ENCODE measurements around the gene APPL2.
"Not testable (repeated sequence)": the region's sequence is repeated elsewhere in the genome, so short reads cannot be mapped to it uniquely, and the experiment has no call there.

APPL2 gene

DNA sequence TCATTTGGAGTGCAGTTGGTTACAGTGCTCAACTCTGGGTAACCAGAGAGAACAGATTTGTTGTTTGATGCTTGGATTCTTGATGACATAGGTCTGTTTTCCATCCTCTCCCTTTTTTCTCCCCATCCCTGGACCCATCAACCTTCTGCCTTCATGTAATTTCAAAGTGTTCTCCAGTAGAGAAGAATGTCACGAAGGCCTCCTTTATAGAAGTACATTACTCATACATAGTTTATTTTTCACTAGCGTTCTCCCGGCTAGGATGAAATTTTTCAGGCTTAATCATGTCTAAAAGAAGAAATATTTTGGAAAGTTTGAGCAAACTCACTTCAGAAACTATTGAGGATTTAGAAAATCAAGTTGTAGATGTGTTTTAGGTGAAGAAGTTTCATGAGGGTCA, 20.9 kb upstream of the APPL2 start:
- no peak for DNase-seq (ENCODE audit: low read depth)

GRCh38 chr12:105256431-105256830, 20.5 kb upstream of the APPL2 start:
- DNase-seq (ENCODE audit: low read depth): not testable (repeated sequence)

- no peak for DNase-seq (ENCODE audit: low read depth)
These were observed 20.0 kb upstream of the APPL2 start for GRCh38 chr12:105256011-105256410.

DNA sequence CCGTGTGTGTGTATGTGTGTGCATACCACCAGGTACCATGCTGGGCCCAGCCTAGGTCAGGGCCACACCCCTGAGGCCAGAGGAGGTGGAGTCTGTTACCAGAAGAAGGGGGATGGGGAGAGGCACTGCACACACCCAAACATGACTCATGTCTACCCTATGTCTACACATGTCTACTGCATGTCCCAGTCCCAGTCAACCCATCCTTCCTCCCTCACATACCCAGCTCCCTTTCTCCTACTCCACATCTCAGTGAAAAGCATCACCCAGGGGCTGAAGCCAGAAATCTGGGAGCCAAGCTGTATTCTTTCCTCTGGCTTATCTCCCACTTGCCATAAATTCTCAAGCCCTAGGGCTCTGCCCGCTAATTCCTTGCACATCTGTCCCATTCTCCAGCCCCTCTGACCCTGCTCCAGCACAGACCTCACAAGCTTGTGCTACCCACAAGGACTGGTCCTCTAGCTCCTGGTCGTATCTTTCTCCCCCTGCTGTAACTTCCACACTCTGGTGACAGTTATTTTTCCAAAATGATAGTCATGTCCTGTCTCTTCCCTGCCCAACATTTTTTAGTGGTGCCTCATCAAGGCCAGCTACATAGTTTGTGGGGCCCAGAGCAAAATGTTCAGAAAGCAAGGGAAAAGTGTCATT, 18.0 kb upstream of the APPL2 start:
- DNase-seq (ENCODE audit: low read depth): no peak

GRCh38 chr12:105252901-105253300, 16.9 kb upstream of the APPL2 start:
- no peak for DNase-seq (ENCODE audit: low read depth)

- DNase-seq (ENCODE audit: low read depth): not testable (repeated sequence)
These were observed 9.9 kb upstream of the APPL2 start for GRCh38 chr12:105245776-105246427.

DNA sequence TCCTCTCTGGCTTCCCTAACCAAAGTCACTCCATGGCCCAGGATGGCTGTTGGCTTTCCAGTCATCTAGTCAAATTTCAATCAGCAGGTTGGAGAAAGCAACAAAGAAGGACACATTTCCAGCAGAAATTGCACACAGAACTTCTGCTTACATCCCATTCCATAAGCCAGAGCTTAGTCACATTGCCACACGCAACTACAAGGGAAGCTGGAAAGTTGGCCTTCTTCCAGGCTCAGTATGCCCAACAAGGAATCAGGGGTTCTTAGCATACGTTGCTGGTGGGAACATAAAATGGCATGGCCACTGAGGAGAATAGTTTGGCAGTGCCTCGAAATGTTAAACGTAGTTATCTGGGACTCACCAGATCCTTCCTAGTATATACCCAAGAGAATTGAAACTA, 9.3 kb upstream of the APPL2 start:
- no peak for DNase-seq (ENCODE audit: low read depth)

DNA sequence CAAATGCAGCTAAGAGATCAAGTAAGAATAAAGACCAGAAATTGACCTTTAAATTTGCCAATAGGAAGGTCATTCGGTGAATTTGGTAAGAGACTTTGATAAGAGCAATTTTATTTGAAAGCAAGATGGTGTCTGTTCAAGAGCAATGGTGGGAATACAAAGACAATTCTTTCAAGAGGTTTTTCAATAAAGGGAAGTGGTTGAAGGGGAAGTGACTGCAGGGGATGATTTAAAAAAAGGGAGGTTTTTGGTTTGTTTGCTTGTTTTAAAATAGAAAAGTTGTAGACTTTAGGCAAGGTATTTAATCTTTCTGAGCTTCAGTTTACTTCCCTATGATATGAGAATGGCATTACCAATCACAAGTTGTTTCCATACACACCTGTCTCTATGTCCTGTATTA, 4.3 kb upstream of the APPL2 start:
- no peak for DNase-seq (ENCODE audit: low read depth)

GRCh38 chr12:105239304-105239703, 3.3 kb upstream of the APPL2 start:
- no peak for DNase-seq (ENCODE audit: low read depth)

GRCh38 chr12:105237666-105238065, 1.7 kb upstream of the APPL2 start:
- no peak for DNase-seq (ENCODE audit: low read depth)

GRCh38 chr12:105235281-105235731, 668 bp downstream of the APPL2 start:
- no peak for DNase-seq (ENCODE audit: low read depth)

DNA sequence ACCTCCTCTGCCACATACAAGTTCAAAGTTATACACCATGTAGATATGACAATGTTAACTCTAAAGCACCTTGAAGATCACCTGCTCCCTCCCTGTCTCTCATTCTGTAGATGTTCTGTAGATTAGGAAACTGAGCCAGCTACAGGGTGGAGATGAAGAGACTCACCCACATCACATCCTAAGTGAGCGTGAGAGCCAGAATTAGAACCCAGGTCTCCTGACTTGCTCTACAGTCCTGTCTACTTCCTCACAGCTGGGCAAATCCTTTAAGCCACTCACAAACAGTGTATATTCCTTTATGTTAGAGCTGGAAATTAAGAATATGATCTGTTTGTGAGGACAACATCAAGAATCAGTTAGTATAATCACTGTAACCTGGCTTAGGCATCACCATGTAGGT, 1.8 kb downstream of the APPL2 start:
- DNase-seq (ENCODE audit: low read depth): no peak

DNA sequence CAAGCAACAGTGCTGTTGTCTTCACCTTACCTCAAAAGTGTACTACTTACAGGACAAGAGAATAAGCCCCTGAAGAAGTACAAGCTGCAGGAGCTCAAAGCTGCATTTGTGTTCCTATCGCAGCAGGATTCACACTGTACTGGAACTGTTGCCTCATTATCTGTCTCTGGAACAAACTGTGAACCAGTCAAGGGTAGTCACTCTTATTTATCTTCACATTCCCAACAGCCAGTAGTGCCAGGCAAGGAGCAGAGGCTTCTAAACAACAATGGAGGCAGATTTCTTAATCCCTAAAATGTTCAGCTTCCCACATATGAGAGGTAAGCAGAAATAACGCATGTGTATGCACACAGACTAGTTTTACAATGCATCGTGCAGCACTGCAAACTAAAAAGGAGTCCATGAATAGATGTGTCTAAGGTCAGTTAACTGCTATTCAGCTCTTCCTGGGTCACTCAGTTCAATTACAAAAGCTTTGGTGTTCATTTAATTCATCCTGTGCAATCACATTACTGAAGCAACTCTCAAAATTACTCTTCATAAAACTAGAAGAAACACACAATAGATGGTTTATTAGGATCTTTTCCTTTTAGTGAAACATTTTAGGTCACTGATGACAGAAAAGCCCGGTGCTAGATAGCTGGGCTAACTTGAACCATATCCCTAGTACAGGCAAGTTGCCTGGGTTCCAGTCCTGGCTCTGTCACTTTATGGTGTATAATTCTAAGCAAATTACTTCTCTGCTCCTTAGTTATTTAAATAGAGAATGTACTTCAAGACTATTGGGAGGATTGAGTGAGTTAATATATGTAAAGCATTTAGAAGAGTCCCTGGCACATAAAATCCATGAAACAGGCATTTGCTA, 2.7 kb downstream of the APPL2 start:
- no peak for DNase-seq (ENCODE audit: low read depth)

- DNase-seq (ENCODE audit: low read depth): no peak
These were observed 4.6 kb downstream of the APPL2 start for GRCh38 chr12:105231396-105231795.

- DNase-seq (ENCODE audit: low read depth): no peak
These were observed 6.6 kb downstream of the APPL2 start for GRCh38 chr12:105229371-105229770.

DNA sequence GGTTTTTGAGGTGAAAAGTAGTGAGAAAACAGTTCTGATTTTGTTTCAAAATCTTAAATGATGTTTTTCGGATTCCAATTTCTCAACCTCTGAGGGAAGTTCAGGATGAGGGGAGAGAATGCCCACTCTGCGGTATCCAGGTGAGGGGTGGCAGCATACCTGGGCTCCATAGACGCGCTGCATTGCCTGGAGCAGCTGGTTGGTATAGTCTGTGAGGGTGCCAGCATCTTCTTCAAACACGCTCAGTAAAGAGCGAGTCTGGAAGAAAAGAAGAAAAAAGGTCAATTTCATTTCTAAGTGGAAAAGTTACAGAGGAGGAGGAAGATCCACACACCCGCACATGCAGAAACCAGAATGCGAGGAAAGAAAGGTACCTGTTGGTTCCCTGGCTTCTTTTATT, 7.0 kb downstream of the APPL2 start:
- no peak for DNase-seq (ENCODE audit: low read depth)

DNA sequence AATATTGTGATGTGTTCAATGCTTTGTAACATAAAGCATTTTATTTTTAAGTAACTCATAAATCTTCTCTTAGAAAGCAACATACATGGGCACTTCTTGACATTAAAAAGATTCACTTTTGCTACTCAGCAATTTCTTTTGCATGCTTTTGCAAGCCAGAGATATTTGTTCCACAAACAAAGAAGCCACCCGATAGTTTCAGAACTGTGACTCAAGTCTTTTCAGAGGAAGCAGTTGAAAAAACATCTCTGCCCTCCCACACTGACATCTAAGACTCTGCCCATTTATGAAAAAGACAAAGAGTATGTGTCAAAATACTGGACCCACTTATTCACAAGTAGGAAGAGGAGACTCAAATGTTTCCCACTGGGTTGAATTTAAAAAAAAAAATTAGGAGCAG, 7.5 kb downstream of the APPL2 start:
- DNase-seq (ENCODE audit: low read depth): no peak

GRCh38 chr12:105227879-105228278, 8.1 kb downstream of the APPL2 start:
- DNase-seq (ENCODE audit: low read depth): no peak

DNA sequence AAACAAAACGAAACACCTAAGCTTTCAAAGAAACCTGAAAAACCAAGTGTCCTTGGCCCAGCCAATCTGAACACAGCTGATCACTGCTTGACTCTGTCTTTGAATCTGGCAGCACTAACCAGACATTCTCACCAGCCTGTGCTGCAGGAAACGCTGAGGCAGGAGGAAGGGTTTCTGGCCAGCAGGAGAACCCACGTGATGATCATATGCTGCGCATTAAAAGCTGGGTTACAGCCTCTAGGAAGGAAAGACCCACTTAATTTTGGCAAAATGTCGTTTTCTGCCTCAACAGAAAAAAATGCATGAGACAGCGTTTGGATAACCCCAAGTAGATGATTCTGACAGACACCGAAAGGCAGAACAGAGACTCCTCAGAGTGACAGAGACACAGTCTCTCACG, 9.8 kb downstream of the APPL2 start:
- DNase-seq (ENCODE audit: low read depth): no peak

DNA sequence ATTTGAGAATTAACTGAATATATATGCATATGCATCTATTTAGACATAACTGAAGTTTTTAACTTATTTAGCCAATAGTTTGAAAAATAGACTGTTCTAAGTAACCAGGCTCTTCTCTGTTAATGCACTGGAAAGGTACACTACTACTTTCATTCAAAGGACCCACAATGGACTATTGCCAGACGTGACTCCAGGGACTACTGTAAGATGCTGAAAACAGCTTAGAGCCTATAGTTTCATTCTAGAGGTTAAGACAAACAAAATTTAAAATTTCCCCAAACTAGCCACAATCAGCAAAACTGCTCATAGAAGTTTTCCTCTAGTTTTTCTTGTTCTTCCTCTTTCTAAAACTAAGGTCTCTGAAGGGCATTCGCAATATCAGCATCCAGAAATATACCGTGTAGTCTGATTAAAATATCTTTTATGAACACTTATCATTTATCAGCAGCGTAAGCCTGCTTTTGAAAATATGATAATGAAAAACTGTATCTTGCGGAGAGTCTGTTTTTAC, 10.4 kb downstream of the APPL2 start:
- DNase-seq (ENCODE audit: low read depth): no peak

DNA sequence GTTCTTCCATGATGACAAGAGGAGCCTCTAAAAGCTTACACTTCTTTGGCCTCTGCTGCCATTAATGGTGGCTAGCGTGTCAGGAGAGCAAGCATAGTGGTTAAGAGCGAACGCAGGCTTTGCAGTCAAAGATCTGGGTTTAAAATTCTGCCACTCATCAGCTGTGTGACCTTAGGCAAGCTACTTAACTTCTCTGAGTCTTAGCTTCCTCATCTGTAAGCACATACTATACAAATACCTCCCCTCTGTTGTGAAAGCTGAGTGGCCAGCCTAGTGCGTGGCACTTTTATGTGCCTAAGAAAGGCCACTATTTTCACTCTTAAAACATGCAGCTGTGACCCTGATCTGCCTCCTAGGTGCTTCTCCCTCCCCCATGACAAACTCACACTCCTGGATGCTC, 11.6 kb downstream of the APPL2 start:
- DNase-seq (ENCODE audit: low read depth): no peak

- no peak for DNase-seq (ENCODE audit: low read depth)
These were observed 12.1 kb downstream of the APPL2 start for GRCh38 chr12:105223884-105224283.

DNA sequence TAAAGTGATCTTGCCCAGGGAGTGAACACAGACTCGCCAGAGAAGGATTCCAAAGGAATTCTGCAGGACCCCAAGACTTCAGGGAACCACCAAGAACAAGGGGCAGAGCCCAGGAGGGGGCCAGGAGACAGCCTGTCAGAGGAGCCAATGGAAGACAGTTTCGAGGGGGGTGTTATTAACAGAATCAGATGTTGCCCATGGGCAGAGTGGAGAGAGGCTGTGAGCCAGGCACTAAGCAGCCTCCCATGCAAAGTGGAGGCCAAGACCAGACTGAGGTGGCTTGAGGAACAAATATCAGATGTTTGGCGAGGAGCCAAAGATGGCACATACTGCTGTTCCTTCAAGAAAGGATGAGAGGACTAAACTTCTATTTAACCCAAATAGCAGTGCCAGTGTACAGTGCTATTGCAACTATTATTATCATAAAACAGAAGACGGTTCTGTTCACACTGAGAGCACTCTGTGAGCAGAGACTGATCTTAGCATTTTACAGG, 12.6 kb downstream of the APPL2 start:
- DNase-seq (ENCODE audit: low read depth): no peak

Data from CMK (cell line).